Muscle layer of colon (tissue), 2 donors: ENCODE results near the gene SERPINA3.

Experiments
- H3K27ac ChIP-seq: one replicate; pipeline ENCODE4 v1.7.0; 2013; ENCODE audit warnings: low read depth, mild to moderate bottlenecking, low read length, moderate library complexity
- H3K27me3 ChIP-seq, 2 donors: one replicate each; pipeline ENCODE4 v1.7.0; 2013; ENCODE audit warnings: low read length in 2 of 2, mild to moderate bottlenecking in 2 of 2; ENCODE audit not compliant: insufficient read depth in 2 of 2, control insufficient read depth in 1 of 2
- H3K36me3 ChIP-seq: one replicate; pipeline ENCODE4 v1.7.0; 2013; ENCODE audit warnings: mild to moderate bottlenecking, low read length; ENCODE audit not compliant: insufficient read depth
- H3K4me1 ChIP-seq: one replicate; pipeline ENCODE4 v1.7.0; 2013; ENCODE audit warnings: mild to moderate bottlenecking, low read length; ENCODE audit not compliant: insufficient read depth
- H3K4me3 ChIP-seq, 2 donors: one replicate each; pipeline ENCODE4 v1.7.0; 2013; ENCODE audit warnings: low read length in 2 of 2, low read depth in 1 of 2, mild to moderate bottlenecking in 1 of 2, moderate library complexity in 1 of 2
- H3K9ac ChIP-seq: one replicate; pipeline ENCODE4 v1.7.0; 2013; ENCODE audit warnings: low read length
- H3K9me3 ChIP-seq: one replicate; pipeline ENCODE4 v1.7.0; 2013; ENCODE audit warnings: mild to moderate bottlenecking, low read length
- donor health status: abdominal sarcoma.
- donor health status: Adenocarcinoma of cecum.

Gene SERPINA3

DNA sequence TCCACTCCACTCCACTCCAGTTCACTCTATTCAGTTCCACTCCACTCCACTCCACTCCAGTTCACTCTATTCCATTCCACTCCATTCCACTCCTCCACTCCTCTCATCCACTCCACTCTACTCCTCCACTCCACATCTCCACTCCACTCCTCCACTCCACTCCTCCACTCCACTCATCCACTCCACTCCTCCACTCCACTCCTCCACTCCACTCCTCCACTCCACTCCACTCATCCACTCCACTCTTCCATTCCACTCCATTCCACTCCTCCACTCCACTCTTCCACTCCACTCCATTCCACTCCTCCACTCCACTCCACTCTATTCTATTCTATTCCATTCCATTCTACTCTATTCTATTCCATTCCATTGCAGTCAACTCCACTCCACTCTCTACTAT, 21.1 kb upstream of the SERPINA3 start:
- no peak overlapping the region for H3K27ac ChIP-seq
- H3K9me3 ChIP-seq, result no peaks in the 10 kb centered on the region
- H3K9ac ChIP-seq, result no peak overlapping the region
- no peak overlapping the region for H3K4me3 ChIP-seq
- H3K4me1 ChIP-seq, result no peaks in the 10 kb centered on the region
- no peaks in the 10 kb centered on the region for H3K27me3 ChIP-seq
- H3K36me3 ChIP-seq, result no peaks in the 10 kb centered on the region

DNA sequence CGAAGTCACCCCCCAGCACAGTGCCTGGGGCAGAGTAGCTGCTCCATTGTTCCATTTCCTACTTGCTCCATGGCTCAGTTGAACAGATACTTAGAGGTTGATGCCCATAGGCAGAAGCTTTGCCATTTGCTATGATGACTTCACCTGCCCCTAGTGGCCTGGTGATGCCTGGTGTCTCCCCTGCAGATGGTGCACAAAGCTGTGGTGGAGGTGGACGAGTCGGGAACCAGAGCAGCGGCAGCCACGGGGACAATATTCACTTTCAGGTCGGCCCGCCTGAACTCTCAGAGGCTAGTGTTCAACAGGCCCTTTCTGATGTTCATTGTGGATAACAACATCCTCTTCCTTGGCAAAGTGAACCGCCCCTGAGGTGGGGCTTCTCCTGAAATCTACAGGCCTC, 20.3 kb upstream of the SERPINA3 start:
- no peak overlapping the region for H3K9ac ChIP-seq
- H3K9me3 ChIP-seq, result no peaks in the 10 kb centered on the region
- H3K27ac ChIP-seq, result no peak overlapping the region
- no peaks in the 10 kb centered on the region for H3K36me3 ChIP-seq
- no peaks in the 10 kb centered on the region for H3K4me1 ChIP-seq
- H3K4me3 ChIP-seq, result no peak overlapping the region
- no peaks in the 10 kb centered on the region for H3K27me3 ChIP-seq

GRCh38 chr14:94592457-94592856, 19.7 kb upstream of the SERPINA3 start:
- H3K9me3 ChIP-seq, result no peaks in the 10 kb centered on the region
- H3K4me3 ChIP-seq, result no peak overlapping the region
- H3K9ac ChIP-seq, result no peak overlapping the region
- no peaks in the 10 kb centered on the region for H3K36me3 ChIP-seq
- H3K4me1 ChIP-seq, result no peaks in the 10 kb centered on the region
- no peak overlapping the region for H3K27ac ChIP-seq
- H3K27me3 ChIP-seq, result no peaks in the 10 kb centered on the region

DNA sequence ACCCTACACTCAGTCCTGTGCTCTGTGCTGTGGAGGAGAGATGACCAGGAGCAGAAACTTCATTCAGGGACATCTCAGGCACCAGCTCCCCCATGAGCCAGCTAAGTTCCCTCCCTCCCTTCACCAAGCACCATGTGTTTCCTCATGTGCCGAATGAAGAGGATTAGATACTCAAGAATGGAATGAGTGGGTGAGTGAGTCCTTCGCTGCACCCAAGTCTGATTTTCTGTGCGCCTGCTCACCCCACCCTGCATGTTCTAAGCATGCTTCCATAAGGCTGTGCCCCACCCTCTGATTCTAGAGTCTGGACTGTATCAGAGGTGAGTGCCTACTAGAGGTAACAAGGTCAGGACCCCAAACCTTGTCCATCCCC, 18.8 kb upstream of the SERPINA3 start:
- H3K36me3 ChIP-seq, result no peaks in the 10 kb centered on the region
- no peak overlapping the region for H3K27ac ChIP-seq
- no peaks in the 10 kb centered on the region for H3K9me3 ChIP-seq
- no peaks in the 10 kb centered on the region for H3K27me3 ChIP-seq
- no peak overlapping the region for H3K4me3 ChIP-seq
- no peak overlapping the region for H3K9ac ChIP-seq
- H3K4me1 ChIP-seq, result no peaks in the 10 kb centered on the region

DNA sequence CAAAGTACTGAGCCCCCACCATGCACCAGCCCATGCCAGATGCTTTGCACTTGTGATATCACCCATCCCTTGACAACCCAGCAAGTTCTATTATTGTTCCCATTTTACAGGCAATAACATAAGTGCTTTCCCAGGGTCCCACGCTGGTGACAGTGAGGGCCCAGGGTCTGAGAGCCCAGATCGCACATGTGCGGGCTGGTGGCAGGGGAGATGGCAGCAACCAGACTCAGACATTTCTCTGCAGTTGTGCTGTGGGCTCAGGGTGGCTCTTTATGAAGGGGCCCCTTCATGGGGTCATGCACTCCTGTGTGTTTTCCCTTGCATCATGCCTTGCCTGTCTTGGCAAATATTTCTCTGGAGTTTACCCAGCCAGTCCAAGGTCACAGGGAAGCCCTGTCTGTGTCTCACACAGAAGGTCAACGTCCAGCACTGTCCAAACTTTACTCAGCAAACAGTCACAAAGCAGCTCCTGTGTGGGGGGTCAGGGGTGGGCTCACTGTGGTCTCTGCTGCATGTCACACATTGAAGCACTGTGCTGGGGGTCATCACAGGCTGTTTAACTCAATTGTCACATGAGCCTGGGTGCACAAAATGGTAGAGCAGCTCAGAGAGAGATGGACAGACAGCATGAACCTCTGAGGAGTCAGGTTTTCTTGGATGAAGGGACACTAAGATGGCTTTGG, 18.3 kb upstream of the SERPINA3 start:
- Histone ChIP-seq H3K27ac (no peak overlapping the region), H3K9me3 (no peaks in the 10 kb centered on the region), H3K9ac (no peak overlapping the region)

DNA sequence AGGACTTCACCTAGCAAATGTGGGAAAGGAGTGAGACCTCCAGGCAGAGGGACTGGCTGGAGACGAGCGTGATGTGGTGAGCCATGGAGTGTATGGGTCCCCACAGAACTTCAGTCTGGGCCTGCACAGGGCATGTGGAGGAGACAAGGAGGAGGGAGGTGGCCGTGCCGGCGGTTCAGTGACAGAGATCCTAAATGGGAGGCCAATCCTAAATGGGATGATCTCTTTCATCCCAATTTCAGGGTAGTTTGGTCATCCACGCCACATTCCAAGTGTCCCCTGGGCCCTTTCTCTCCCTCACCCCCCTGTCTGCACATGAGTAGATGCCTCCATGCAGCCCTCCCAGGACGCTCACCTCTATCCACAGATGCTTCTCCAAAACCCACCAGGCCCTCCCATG, 17.8 kb upstream of the SERPINA3 start:
- no peak overlapping the region for H3K9ac ChIP-seq
- no peak overlapping the region for H3K27ac ChIP-seq
- H3K36me3 ChIP-seq, result no peaks in the 10 kb centered on the region
- no peak overlapping the region for H3K4me3 ChIP-seq
- H3K4me1 ChIP-seq, result peaks cover 2% of the 10 kb centered on the region
- no peaks in the 10 kb centered on the region for H3K9me3 ChIP-seq
- H3K27me3 ChIP-seq, result no peaks in the 10 kb centered on the region

More for the DNA sequence above, 18.3 kb upstream of the SERPINA3 start:
- no peaks in the 10 kb centered on the region for H3K27me3 ChIP-seq
- H3K4me1 ChIP-seq, result no peaks in the 10 kb centered on the region
- H3K4me3 ChIP-seq, result no peak overlapping the region
- H3K36me3 ChIP-seq, result no peaks in the 10 kb centered on the region

DNA sequence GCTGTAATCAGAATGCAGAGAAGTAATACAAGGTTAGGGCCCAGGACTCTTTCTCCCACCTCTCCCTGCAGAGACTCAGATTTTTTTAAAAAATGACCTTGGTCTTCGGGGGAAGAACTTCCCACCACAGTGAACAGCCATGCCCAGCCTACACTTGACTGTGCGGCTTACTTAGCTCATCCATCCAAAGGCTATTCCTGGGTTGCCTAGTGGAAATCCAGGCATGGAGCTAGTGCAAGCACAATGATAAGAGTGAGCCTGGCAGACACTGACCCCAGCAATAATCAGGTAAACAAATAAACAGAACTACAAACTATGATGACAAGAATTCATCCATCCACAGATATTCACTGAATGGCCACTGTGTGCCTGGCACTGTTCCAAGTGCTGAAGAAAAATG, 16.3 kb upstream of the SERPINA3 start:
- Histone ChIP-seq H3K4me1 (peaks cover 17% of the 10 kb centered on the region), H3K4me3 (no peak overlapping the region)

GRCh38 chr14:94596361-94596760, 15.8 kb upstream of the SERPINA3 start:
- peaks cover 18% of the 10 kb centered on the region for H3K4me1 ChIP-seq
- no peaks in the 10 kb centered on the region for H3K9me3 ChIP-seq
- no peaks in the 10 kb centered on the region for H3K36me3 ChIP-seq
- H3K4me3 ChIP-seq, result no peak overlapping the region
- no peak overlapping the region for H3K27ac ChIP-seq
- no peaks in the 10 kb centered on the region for H3K27me3 ChIP-seq
- H3K9ac ChIP-seq, result no peak overlapping the region

More for the DNA sequence above, 16.3 kb upstream of the SERPINA3 start:
- Histone ChIP-seq H3K27me3 (no peaks in the 10 kb centered on the region), H3K27ac (no peak overlapping the region), H3K9me3 (no peaks in the 10 kb centered on the region), H3K36me3 (no peaks in the 10 kb centered on the region), H3K9ac (no peak overlapping the region)

- Histone ChIP-seq H3K36me3 (no peaks in the 10 kb centered on the region), H3K27me3 (no peaks in the 10 kb centered on the region), H3K4me3 (no peak overlapping the region), H3K27ac (no peak overlapping the region), H3K9ac (no peak overlapping the region), H3K4me1 (peaks cover 28% of the 10 kb centered on the region), H3K9me3 (no peaks in the 10 kb centered on the region)
Observed at GRCh38 chr14:94597788-94598187, 14.4 kb upstream of the SERPINA3 start.

DNA sequence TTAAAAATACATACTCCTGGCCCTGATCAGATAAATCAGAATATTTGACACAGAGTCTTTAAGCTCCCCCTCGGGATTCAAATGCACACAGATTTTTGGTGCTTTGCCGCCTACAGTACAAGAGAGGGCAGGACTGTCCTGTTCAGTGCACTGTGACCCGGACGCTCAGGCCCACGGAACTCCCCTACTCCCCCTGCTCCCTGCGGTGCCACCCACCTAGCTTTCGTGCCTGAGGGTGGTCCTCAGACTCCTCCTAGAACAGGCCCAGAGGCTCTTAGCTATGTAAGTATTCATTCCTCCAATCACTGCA, 13.7 kb upstream of the SERPINA3 start:
- Histone ChIP-seq H3K4me3 (no peak overlapping the region), H3K9ac (no peak overlapping the region), H3K4me1 (peaks cover 28% of the 10 kb centered on the region), H3K9me3 (no peaks in the 10 kb centered on the region), H3K27me3 (no peaks in the 10 kb centered on the region), H3K27ac (no peak overlapping the region), H3K36me3 (no peaks in the 10 kb centered on the region)

GRCh38 chr14:94598816-94599655, 13.2 kb upstream of the SERPINA3 start:
- Histone ChIP-seq H3K4me3 (no peak overlapping the region), H3K27me3 (no peaks in the 10 kb centered on the region), H3K9ac (no peak overlapping the region), H3K36me3 (no peaks in the 10 kb centered on the region), H3K9me3 (no peaks in the 10 kb centered on the region), H3K27ac (no peak overlapping the region), H3K4me1 (peaks cover 28% of the 10 kb centered on the region)

DNA sequence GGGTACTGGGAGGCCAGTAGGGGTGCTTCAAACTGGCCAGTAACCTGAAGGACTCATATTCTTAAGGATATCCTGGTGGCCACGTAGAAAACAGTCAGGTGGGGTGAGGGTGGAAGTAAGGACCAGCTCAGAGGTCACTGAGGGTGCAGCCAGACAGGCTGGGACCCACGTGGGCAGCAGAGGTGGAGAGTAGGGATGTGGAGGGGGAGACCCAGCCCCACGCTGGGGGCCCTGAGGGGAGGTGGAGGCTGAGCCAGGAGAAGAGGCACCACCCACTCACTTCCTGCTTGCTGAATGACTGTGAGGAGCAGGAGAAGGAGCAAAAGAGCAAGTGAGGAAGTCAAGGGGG, 12.6 kb upstream of the SERPINA3 start:
- Histone ChIP-seq H3K27me3 (no peaks in the 10 kb centered on the region), H3K9ac (no peak overlapping the region), H3K4me1 (peaks cover 28% of the 10 kb centered on the region), H3K36me3 (no peaks in the 10 kb centered on the region), H3K4me3 (no peak overlapping the region), H3K27ac (no peak overlapping the region), H3K9me3 (no peaks in the 10 kb centered on the region)
